SK-N-MC (cell line): ENCODE data around the gene SHOC1.

Experiments used
- EZH2 ChIP-seq: fragments of 200-600 bp; sonication (generic); IDR thresholded peaks from one replicate; pipeline ENCODE4 v1.6.1; 2017; ENCODE audit warnings: antibody characterized with exemption
- FOXP2 ChIP-seq: optimal IDR thresholded peaks from 2 replicates; pipeline ENCODE3; 2011; ENCODE audit warnings: mild to moderate bottlenecking, moderate library complexity; ENCODE audit not compliant: insufficient read depth; ENCODE audit errors: extremely low read length, control extremely low read depth
- POLR2AphosphoS5 ChIP-seq: IDR thresholded peaks from 2 replicates; pipeline ENCODE4 v1.6.1; 2012; ENCODE audit warnings: mild to moderate bottlenecking, low read depth, low read length, borderline replicate concordance

GRCh38 chr9:111842313-111842712, 47.6 kb upstream of the SHOC1 start:
- no peak for TF ChIP-seq EZH2
- no peak for TF ChIP-seq POLR2AphosphoS5
- no peak for TF ChIP-seq FOXP2
